ENCODE data around the gene EXD3. TPM values are rescaled to one million over a fixed set of nuclear protein-coding genes. Genes with fewer than 3 reads are reported as not detected.
A peak's percentile ranks its signal among the peaks of the same experiment; 100 is the strongest.

Gene EXD3
- total RNA-seq, 1 donor from 2014 or later: 19.9 TPM

GRCh38 chr9:137365552-137366444 is 57.2 kb downstream of the EXD3 start:
- peaks cover 5% of the 10 kb centered on the region for H3K4me1 Mint-ChIP-seq (ENCODE audit: unreplicated experiment)
- peaks cover 10% of the 10 kb centered on the region for H3K27me3 Mint-ChIP-seq (ENCODE audit: unreplicated experiment)
- peak overlapping the region; percentile 65 for H3K4me3 Mint-ChIP-seq (ENCODE audit: unreplicated experiment)
- no peaks in the 10 kb centered on the region for H3K9me3 Mint-ChIP-seq (ENCODE audit: unreplicated experiment)
- no peak for DNase-seq (ENCODE audit: low spot score)
- no peak overlapping the region for H3K27ac Mint-ChIP-seq (ENCODE audit: unreplicated experiment)
- H3K36me3 Mint-ChIP-seq (ENCODE audit: low read depth, unreplicated experiment): peaks cover 10% of the 10 kb centered on the region
- TF ChIP-seq, protein P1, sequence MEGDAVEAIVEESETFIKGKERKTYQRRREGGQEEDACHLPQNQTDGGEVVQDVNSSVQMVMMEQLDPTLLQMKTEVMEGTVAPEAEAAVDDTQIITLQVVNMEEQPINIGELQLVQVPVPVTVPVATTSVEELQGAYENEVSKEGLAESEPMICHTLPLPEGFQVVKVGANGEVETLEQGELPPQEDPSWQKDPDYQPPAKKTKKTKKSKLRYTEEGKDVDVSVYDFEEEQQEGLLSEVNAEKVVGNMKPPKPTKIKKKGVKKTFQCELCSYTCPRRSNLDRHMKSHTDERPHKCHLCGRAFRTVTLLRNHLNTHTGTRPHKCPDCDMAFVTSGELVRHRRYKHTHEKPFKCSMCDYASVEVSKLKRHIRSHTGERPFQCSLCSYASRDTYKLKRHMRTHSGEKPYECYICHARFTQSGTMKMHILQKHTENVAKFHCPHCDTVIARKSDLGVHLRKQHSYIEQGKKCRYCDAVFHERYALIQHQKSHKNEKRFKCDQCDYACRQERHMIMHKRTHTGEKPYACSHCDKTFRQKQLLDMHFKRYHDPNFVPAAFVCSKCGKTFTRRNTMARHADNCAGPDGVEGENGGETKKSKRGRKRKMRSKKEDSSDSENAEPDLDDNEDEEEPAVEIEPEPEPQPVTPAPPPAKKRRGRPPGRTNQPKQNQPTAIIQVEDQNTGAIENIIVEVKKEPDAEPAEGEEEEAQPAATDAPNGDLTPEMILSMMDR (IDR thresholded peaks at IDR 0.05; ENCODE audit: unreplicated experiment): no peak

GRCh38 chr9:137365056-137365455 is 57.9 kb downstream of the EXD3 start:
- TF ChIP-seq, protein P1 (IDR thresholded peaks at IDR 0.05; ENCODE audit: unreplicated experiment): no peak
- Mint-ChIP-seq H3K27me3 (ENCODE audit: unreplicated experiment) (peaks cover 7% of the 10 kb centered on the region), H3K4me3 (ENCODE audit: unreplicated experiment) (no peak overlapping the region), H3K27ac (ENCODE audit: unreplicated experiment) (no peak overlapping the region), H3K36me3 (ENCODE audit: low read depth, unreplicated experiment) (peaks cover 10% of the 10 kb centered on the region), H3K4me1 (ENCODE audit: unreplicated experiment) (peaks cover 5% of the 10 kb centered on the region), H3K9me3 (ENCODE audit: unreplicated experiment) (no peaks in the 10 kb centered on the region)
- DNase-seq (ENCODE audit: low spot score): no peak

DNA sequence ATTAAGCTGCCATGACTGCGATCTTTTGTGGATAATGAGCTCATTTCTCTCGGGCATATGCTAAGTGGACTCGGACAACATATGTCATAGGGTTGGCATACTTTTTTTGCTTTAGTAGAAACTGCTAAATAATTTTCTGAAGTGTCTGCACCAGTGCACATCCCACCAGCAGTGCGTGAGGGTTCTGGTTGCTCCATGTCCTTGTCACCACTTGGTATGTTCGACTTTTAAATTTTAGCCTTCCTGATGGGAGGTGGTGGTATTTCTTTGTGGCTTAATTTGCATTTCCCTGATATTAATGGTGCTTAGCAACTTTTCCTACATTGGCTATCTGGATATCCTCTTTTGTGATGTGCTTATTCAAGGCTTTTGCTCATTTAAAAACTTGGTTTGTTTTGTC is 63.1 kb downstream of the EXD3 start:
- H3K4me3 Mint-ChIP-seq (ENCODE audit: unreplicated experiment): no peak overlapping the region
- H3K27me3 Mint-ChIP-seq (ENCODE audit: unreplicated experiment): peaks cover 7% of the 10 kb centered on the region
- no peaks in the 10 kb centered on the region for H3K9me3 Mint-ChIP-seq (ENCODE audit: unreplicated experiment)
- H3K4me1 Mint-ChIP-seq (ENCODE audit: unreplicated experiment): no peaks in the 10 kb centered on the region
- peaks cover 17% of the 10 kb centered on the region for H3K36me3 Mint-ChIP-seq (ENCODE audit: low read depth, unreplicated experiment)
- H3K27ac Mint-ChIP-seq (ENCODE audit: unreplicated experiment): no peak overlapping the region
- DNase-seq (ENCODE audit: low spot score): no peak
- TF ChIP-seq, protein P1 (IDR thresholded peaks at IDR 0.05; ENCODE audit: unreplicated experiment): no peak

DNA sequence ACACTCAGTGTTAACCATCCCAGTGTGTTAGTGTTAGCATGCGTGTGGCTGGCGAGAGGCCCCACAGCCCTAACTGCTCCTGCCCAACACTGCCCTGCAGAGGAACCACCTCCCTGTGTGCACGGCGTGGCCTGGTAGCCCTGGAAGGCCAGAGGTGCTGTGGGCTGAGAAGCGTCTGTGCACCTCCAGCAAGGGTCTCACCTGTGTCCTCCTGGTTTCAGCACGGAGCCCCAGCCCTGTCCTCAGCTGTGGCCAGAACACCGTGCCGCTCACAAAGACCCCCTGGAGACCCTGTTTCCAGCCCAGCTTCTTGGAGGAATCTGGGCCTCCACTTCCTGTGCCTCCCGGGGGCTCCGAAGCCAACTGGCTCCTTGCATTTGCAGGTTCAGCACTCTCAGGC is 64.8 kb downstream of the EXD3 start:
- Mint-ChIP-seq H3K27me3 (ENCODE audit: unreplicated experiment) (peaks cover 7% of the 10 kb centered on the region), H3K4me3 (ENCODE audit: unreplicated experiment) (peak overlapping the region; percentile 42), H3K36me3 (ENCODE audit: low read depth, unreplicated experiment) (peaks cover 17% of the 10 kb centered on the region), H3K27ac (ENCODE audit: unreplicated experiment) (no peak overlapping the region), H3K4me1 (ENCODE audit: unreplicated experiment) (no peaks in the 10 kb centered on the region), H3K9me3 (ENCODE audit: unreplicated experiment) (no peaks in the 10 kb centered on the region)
- DNase-seq (ENCODE audit: low spot score): no peak
- TF ChIP-seq, protein P1 (IDR thresholded peaks at IDR 0.05; ENCODE audit: unreplicated experiment): no peak

DNA sequence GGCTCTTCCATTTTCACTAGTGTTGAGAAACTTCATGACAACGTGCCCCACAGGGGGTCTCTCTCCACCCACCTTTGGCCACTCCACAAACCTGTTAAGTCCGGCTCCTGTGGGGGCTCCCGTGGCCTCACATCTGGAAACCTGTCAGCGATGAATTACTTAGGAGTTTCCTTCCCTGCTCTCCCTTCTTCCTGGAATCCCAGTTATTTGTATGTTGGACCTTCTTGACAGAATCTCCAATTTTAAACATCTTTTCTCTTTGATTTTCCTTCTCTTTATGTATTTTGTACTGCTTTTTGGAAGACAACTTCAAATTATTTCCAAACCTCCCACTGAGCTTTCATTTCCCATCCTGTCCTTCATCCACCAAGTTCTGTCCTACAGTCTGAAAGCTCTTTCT is 65.8 kb downstream of the EXD3 start:
- peaks cover 17% of the 10 kb centered on the region for H3K36me3 Mint-ChIP-seq (ENCODE audit: low read depth, unreplicated experiment)
- H3K9me3 Mint-ChIP-seq (ENCODE audit: unreplicated experiment): no peaks in the 10 kb centered on the region
- H3K4me3 Mint-ChIP-seq (ENCODE audit: unreplicated experiment): peak overlapping the region; percentile 8

More for the DNA sequence above, 65.8 kb downstream of the EXD3 start:
- no peaks in the 10 kb centered on the region for H3K4me1 Mint-ChIP-seq (ENCODE audit: unreplicated experiment)
- DNase-seq (ENCODE audit: low spot score): no peak
- H3K27me3 Mint-ChIP-seq (ENCODE audit: unreplicated experiment): peaks cover 12% of the 10 kb centered on the region
- TF ChIP-seq, protein P1 (IDR thresholded peaks at IDR 0.05; ENCODE audit: unreplicated experiment): no peak
- H3K27ac Mint-ChIP-seq (ENCODE audit: unreplicated experiment): no peak overlapping the region

Data from endothelial cell (in vitro differentiated cells).